Activated T-cell treated with anti-CD3 and anti-CD28 coated beads, Interleukin-2, amount 50 U/mL, for 4 hours (primary cell): Measurements from ENCODE around the gene SERPINE1. TPM values are rescaled to one million over a fixed set of nuclear protein-coding genes. Genes with fewer than 3 reads are reported as not detected.
A peak's percentile ranks its signal among the peaks of the same experiment; 100 is the strongest.
"Not testable (repeated sequence)": the region's sequence is repeated elsewhere in the genome, so short reads cannot be mapped to it uniquely, and the experiment has no call there.

Experiments used
- ATAC-seq, 2 donors: fragments of 200-7000 bp; cut with Tn5 transposase; one replicate each; pipeline ENCODE4 v1.10.0; 2021
- DNase-seq: peaks from one replicate; pipeline ENCODE4 v3.0.0-alpha.2; 2020
- H3K27me3 Mint-ChIP-seq: one replicate; pipeline ENCODE4 v1.8.0; 2021; ENCODE audit warnings: low read depth, mixed read lengths
- H3K36me3 Mint-ChIP-seq: one replicate; pipeline ENCODE4 v1.8.0; 2022; ENCODE audit warnings: mixed read lengths; ENCODE audit not compliant: insufficient read depth
- H3K4me1 Mint-ChIP-seq: one replicate; pipeline ENCODE4 v1.8.0; 2021; ENCODE audit warnings: low read depth, mixed read lengths
- H3K4me3 Mint-ChIP-seq: one replicate; pipeline ENCODE4 v1.8.0; 2021; ENCODE audit warnings: mild to moderate bottlenecking, moderate library complexity, mixed read lengths
- H3K9me3 Mint-ChIP-seq: one replicate; pipeline ENCODE4 v1.8.0; 2021; ENCODE audit warnings: mixed read lengths
- total RNA-seq, 3 donors: library from RNA; stranded (reverse); gene quantifications; one replicate each; pipeline ENCODE4 v1.2.1, GENCODE V29; 2021

SERPINE1 gene
- total RNA-seq, 3 donors from 2014 or later: 0.18 to 0.46 (median 0.33) TPM

GRCh38 chr7:101124376-101125056, 2.4 kb upstream of the SERPINE1 start:
- Mint-ChIP-seq H3K4me1 (peaks cover 31% of the 10 kb centered on the region), H3K9me3 (no peaks in the 10 kb centered on the region)

GRCh38 chr7:101125989-101126650, 784 bp upstream of the SERPINE1 start:
- ATAC-seq (no peak), DNase-seq (no peak)
- H3K27me3 Mint-ChIP-seq: peaks cover 54% of the 10 kb centered on the region
- H3K36me3 Mint-ChIP-seq: no peaks in the 10 kb centered on the region
- peaks cover 31% of the 10 kb centered on the region for H3K4me1 Mint-ChIP-seq
- no peaks in the 10 kb centered on the region for H3K9me3 Mint-ChIP-seq
- H3K4me3 Mint-ChIP-seq: no peak overlapping the region

More at GRCh38 chr7:101124376-101125056, 2.4 kb upstream of the SERPINE1 start:
- DNase-seq (no peak), ATAC-seq (no peak)
- Mint-ChIP-seq H3K27me3 (peaks cover 61% of the 10 kb centered on the region), H3K36me3 (no peaks in the 10 kb centered on the region), H3K4me3 (no peak overlapping the region)

GRCh38 chr7:101127460-101128039, 646 bp downstream of the SERPINE1 start:
- no peaks in the 10 kb centered on the region for H3K36me3 Mint-ChIP-seq
- ATAC-seq (no peak), DNase-seq (no peak)
- no peaks in the 10 kb centered on the region for H3K9me3 Mint-ChIP-seq
- peaks cover 50% of the 10 kb centered on the region for H3K27me3 Mint-ChIP-seq
- H3K4me3 Mint-ChIP-seq: peak overlapping the region; percentile 19
- peaks cover 25% of the 10 kb centered on the region for H3K4me1 Mint-ChIP-seq

- H3K9me3 Mint-ChIP-seq: no peaks in the 10 kb centered on the region
- ATAC-seq (peak in 1 of 2 donors; percentile 21), DNase-seq (no peak)
- peaks cover 24% of the 10 kb centered on the region for H3K4me1 Mint-ChIP-seq
- H3K4me3 Mint-ChIP-seq: no peak overlapping the region
- H3K36me3 Mint-ChIP-seq: no peaks in the 10 kb centered on the region
- H3K27me3 Mint-ChIP-seq: peaks cover 48% of the 10 kb centered on the region
These were observed 1.3 kb downstream of the SERPINE1 start for GRCh38 chr7:101128040-101128834.

- peaks cover 32% of the 10 kb centered on the region for H3K4me1 Mint-ChIP-seq
- no peaks in the 10 kb centered on the region for H3K36me3 Mint-ChIP-seq
- peaks cover 51% of the 10 kb centered on the region for H3K27me3 Mint-ChIP-seq
- no peak overlapping the region for H3K4me3 Mint-ChIP-seq
- no peak for DNase-seq
- no peaks in the 10 kb centered on the region for H3K9me3 Mint-ChIP-seq
- ATAC-seq: no peak
These were observed 2.8 kb downstream of the SERPINE1 start for GRCh38 chr7:101129603-101130117.

GRCh38 chr7:101132626-101133600, 6.0 kb downstream of the SERPINE1 start:
- ATAC-seq, H3K9me3 Mint-ChIP-seq, DNase-seq, H3K4me3 Mint-ChIP-seq, H3K36me3 Mint-ChIP-seq: not testable (repeated sequence)
- peaks cover 29% of the 10 kb centered on the region for H3K4me1 Mint-ChIP-seq
- H3K27me3 Mint-ChIP-seq: peaks cover 31% of the 10 kb centered on the region

GRCh38 chr7:101133621-101134398, 6.9 kb downstream of the SERPINE1 start:
- Mint-ChIP-seq H3K9me3 (no peaks in the 10 kb centered on the region), H3K27me3 (peaks cover 30% of the 10 kb centered on the region)
- no peak for ATAC-seq

GRCh38 chr7:101134399-101134980, 7.6 kb downstream of the SERPINE1 start:
- ATAC-seq: no peak
- no peaks in the 10 kb centered on the region for H3K9me3 Mint-ChIP-seq
- peaks cover 39% of the 10 kb centered on the region for H3K4me1 Mint-ChIP-seq
- H3K36me3 Mint-ChIP-seq: no peaks in the 10 kb centered on the region
- DNase-seq: no peak
- H3K4me3 Mint-ChIP-seq: no peak overlapping the region
- H3K27me3 Mint-ChIP-seq: peaks cover 27% of the 10 kb centered on the region

More at GRCh38 chr7:101133621-101134398, 6.9 kb downstream of the SERPINE1 start:
- no peaks in the 10 kb centered on the region for H3K36me3 Mint-ChIP-seq
- DNase-seq: no peak
- H3K4me1 Mint-ChIP-seq: peaks cover 36% of the 10 kb centered on the region
- H3K4me3 Mint-ChIP-seq: no peak overlapping the region

- H3K36me3 Mint-ChIP-seq: no peaks in the 10 kb centered on the region
- H3K9me3 Mint-ChIP-seq: no peaks in the 10 kb centered on the region
- ATAC-seq (no peak), DNase-seq (no peak)
- H3K27me3 Mint-ChIP-seq: peaks cover 17% of the 10 kb centered on the region
- H3K4me1 Mint-ChIP-seq: peaks cover 47% of the 10 kb centered on the region
- peak overlapping the region; percentile 40 for H3K4me3 Mint-ChIP-seq
These were observed 10.8 kb downstream of the SERPINE1 start for GRCh38 chr7:101137651-101138212.

GRCh38 chr7:101138213-101138870, 11.4 kb downstream of the SERPINE1 start:
- peaks cover 45% of the 10 kb centered on the region for H3K4me1 Mint-ChIP-seq
- H3K27me3 Mint-ChIP-seq: peaks cover 14% of the 10 kb centered on the region
- DNase-seq (peak; percentile 84), ATAC-seq (peak; percentile 91 to 94)
- H3K4me3 Mint-ChIP-seq: peak overlapping the region; percentile 56
- no peaks in the 10 kb centered on the region for H3K9me3 Mint-ChIP-seq
- no peaks in the 10 kb centered on the region for H3K36me3 Mint-ChIP-seq

GRCh38 chr7:101140339-101140699, 13.4 kb downstream of the SERPINE1 start:
- Mint-ChIP-seq H3K36me3 (no peaks in the 10 kb centered on the region), H3K4me1 (peaks cover 35% of the 10 kb centered on the region), H3K4me3 (no peak overlapping the region), H3K27me3 (peaks cover 13% of the 10 kb centered on the region), H3K9me3 (no peaks in the 10 kb centered on the region)
- ATAC-seq: no peak
- no peak for DNase-seq
